Kidney glomerular epithelial cell (primary cell): ENCODE data around the gene TPPP3.

Experiments
- DNase-seq: peaks from one replicate; lab custom pipeline; 2025; lab: John Stamatoyannopoulos, UW

TPPP3 gene

DNA sequence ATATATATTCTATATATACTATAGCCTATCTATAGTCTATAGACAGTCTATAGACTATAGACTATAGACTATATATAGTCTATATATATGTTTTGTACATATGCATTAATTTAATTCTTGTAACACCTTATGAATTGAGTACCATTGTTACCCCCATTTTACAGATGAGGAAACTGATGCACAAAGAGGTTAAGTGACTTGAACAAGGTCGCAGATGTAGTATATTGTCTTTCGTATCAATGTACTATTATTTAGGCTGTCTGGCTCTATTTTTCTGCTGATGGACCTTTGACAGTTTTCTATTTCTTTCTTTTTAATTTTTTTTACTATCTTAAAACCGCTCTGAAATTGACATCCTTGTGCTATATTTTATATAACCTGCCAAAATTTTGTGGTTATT is 52.0 kb downstream of the TPPP3 start:
- no peak for DNase-seq
